NCI-H2171 treated with DMSO at 0.1 percent for 48 hours (cell line): ENCODE results near the gene SCNM1.
"Not testable (repeated sequence)": the region's sequence is repeated elsewhere in the genome, so short reads cannot be mapped to it uniquely, and the experiment has no call there.

Experiments used
- DNase-seq: peaks from one replicate; lab custom pipeline; 2025; lab: John Stamatoyannopoulos, UW

SCNM1 gene

GRCh38 chr1:151146412-151147131 lies 19.4 kb upstream of the SCNM1 start, which contains the start of gene SEMA6C:
Gene SEMA6C, minus strand, starts transcription at chr1:151146631. Its CDS starts 4,010 bp downstream, at chr1:151142621.
- peak; percentile 82 for DNase-seq

GRCh38 chr1:151147132-151147503 lies 18.8 kb upstream of the SCNM1 start:
- DNase-seq = no peak

DNA sequence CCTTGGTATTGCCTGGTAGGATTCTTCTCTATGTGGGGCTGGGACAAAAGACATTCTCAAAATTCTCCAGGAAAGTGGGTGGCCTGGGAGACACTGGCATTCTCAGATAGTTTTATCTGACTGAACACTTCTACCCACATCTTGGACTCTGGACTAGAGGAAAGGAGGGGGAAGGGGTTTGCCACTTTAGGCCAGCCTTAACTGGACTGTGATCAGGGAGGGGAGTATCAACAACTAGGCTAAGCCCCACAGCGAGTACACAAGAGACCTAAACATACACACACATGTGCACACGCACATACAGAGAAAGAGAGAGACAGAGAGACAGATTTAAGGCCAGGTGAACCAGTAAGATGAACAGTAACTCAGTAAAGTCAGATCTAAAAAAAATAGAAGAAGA lies 18.3 kb upstream of the SCNM1 start:
- DNase-seq = no peak

GRCh38 chr1:151156515-151156819 lies 9.5 kb upstream of the SCNM1 start, which contains the start of gene TNFAIP8L2:
Gene TNFAIP8L2, plus strand, starts transcription at chr1:151156649. Its CDS starts 2,049 bp downstream, at chr1:151158698.
- DNase-seq = no peak

- DNase-seq = no peak
These were observed 8.8 kb upstream of the SCNM1 start for GRCh38 chr1:151157067-151157531.

- DNase-seq = no peak
These were observed 7.6 kb upstream of the SCNM1 start for GRCh38 chr1:151158326-151158725.

DNA sequence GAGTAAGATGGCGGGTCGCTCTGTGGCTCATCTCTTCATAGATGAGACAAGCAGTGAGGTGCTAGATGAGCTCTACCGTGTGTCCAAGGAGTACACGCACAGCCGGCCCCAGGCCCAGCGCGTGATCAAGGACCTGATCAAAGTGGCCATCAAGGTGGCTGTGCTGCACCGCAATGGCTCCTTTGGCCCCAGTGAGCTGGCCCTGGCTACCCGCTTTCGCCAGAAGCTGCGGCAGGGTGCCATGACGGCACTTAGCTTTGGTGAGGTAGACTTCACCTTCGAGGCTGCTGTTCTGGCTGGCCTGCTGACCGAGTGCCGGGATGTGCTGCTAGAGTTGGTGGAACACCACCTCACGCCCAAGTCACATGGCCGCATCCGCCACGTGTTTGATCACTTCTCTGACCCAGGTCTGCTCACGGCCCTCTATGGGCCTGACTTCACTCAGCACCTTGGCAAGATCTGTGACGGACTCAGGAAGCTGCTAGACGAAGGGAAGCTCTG lies 7.1 kb upstream of the SCNM1 start:
- no peak for DNase-seq

GRCh38 chr1:151159373-151159772 lies 6.6 kb upstream of the SCNM1 start:
- peak; percentile 35 for DNase-seq

- DNase-seq = no peak
These were observed 1.1 kb upstream of the SCNM1 start for GRCh38 chr1:151164732-151165280.

- DNase-seq = peak; percentile 92
These were observed 635 bp upstream of the SCNM1 start for GRCh38 chr1:151165281-151165737.

DNA sequence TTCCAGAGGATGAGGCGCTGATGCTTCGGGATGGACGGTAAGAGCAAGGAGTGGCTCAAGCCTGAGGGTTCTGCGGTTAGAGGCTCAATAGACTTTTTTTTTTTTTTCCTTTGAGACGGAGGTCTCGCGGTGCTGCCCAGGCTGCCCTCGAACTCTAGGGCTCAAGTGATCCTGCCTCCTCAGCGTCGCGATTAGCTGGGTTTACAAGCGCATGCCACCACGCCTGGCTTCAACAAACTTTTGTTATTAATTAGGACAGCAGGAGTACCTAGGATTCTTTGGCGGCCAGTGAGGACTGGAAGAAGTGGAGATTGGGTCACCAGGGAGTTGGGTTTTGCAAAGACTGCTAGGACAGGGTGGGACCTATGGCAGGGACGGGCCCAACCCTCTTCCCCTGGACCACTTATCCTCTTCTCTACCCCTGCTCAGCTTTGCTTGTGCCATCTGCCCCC lies 587 bp downstream of the SCNM1 start:
- no peak for DNase-seq

DNA sequence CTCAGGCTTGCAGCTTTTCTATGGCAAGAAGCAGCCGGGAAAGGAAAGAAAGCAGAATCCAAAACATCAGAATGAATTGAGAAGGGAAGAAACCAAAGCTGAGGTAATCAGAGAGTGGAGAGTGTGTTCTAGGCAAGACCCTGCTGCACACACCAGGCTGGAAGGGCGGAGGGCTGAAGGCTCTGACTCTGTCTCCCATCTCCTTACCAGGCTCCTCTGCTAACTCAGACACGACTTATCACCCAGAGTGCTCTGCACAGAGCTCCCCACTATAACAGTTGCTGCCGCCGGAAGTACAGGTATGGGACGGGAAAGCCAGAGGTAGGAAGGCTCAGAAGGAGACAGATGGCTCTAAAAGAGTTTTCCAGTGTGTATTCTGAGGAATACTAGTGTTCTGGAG lies 1.2 kb downstream of the SCNM1 start:
- DNase-seq = no peak

- DNase-seq = no peak
These were observed 5.2 kb downstream of the SCNM1 start for GRCh38 chr1:151171190-151171589.

GRCh38 chr1:151175041-151175741 lies 9.2 kb downstream of the SCNM1 start:
- no peak for DNase-seq

GRCh38 chr1:151175863-151176262 lies 9.9 kb downstream of the SCNM1 start, which contains the start of gene TMOD4:
Gene TMOD4, minus strand, starts transcription at chr1:151175981. Its CDS starts 1,106 bp downstream, at chr1:151174875.
- peak; percentile 7 for DNase-seq

GRCh38 chr1:151176514-151177045 lies 10.6 kb downstream of the SCNM1 start:
- DNase-seq = no peak

DNA sequence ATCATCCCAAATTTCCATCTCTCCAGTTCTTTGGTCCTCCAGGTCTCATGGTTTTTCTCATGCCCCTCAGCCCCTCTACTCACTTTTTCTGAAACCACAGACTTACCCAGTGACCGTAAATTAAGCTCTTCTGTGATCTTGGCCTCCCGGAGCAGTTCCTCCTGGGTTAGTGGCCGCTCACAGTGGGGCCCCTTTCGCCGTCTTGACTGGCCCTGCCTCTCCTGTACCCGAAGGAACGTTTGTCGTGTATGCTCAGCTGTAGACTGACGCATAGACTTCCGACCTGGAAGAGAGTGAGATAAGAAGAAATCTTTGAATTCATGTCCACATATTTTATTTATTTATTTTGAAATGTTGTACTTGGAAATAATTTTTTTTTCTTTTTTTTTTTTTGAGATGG lies 18.3 kb downstream of the SCNM1 start:
- no peak for DNase-seq

DNA sequence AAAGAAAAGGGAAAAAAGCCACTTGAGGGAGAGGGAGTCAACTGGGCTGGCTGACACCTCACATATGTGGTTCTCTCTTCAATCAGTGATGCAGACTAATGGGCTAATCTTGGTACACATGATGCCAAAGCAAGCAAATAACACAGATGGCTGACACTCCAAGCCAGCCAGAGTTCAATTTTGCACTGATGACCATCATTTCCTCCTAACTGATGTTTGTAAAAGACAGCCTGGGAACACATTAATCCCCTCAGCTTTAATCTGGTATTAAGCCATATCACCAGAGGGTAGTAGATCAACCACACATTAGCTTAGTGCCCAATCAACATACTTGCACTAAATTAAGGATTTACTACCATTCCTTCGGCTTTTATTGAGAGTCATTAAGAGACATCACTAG lies 21.3 kb downstream of the SCNM1 start:
- DNase-seq = peak; percentile 32

DNA sequence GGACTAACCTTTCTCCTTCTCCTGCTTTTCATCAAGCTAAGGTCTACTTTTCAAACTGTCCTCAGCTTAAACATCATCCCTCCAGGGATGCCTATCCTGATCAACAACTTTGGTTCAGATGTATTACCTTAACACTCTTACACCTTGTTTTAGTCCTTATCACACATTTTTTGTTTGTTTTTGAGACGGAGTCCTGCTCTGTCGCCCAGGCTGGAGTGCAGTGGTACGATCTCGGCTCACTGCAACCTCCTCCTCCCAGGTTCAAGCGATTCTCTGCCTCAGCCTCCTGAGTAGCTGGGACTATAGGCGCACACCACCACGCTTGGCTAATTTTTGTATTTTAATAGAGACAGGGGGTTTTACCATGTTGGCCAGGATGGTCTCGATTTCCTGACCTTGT lies 22.7 kb downstream of the SCNM1 start:
- not testable (repeated sequence) for DNase-seq

DNA sequence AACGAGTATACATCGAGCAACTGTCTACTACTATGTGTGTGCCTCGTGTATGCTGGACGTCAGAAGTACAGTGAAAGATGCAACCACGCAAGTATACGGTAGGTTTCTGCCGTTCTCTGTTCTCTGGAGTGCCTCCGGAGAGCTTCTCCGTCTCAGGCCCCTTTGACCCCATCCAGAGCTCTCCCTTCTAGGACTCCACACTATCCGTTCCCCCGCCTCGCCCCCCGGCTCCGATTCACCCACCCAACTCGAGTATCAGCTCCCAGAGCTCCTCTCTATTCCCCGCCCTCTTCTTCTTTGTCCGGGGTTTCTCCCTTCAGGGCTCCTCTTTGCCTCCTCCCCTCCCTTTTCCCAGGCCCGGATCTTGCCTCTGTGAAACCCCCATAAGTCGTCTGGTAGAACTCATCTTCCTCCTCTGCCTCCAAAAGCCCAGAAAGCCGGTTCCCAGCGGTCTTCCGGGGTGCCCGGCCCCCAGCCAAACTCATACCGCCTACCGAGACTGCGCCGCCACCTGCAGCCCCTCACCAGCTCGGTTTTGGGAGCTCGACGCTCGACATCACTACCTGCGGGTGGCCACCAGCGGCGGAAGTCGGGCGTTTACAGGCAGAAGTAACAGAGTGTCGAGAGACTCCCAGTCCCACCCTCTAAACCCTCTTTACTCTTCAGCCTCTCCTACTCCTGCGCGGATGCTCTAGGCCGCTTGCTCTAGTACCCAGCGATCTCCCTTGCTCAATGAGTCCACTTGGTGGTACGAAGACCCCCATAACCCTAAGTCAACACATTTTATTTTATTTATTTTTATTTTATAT lies 23.9 kb downstream of the SCNM1 start, which contains the start of gene VPS72:
Gene VPS72 (minus strand): TSS at position 561 of the 809 bp plus-strand sequence. CDS start 76 bp downstream, at position 485.
- DNase-seq = peak; percentile 96

DNA sequence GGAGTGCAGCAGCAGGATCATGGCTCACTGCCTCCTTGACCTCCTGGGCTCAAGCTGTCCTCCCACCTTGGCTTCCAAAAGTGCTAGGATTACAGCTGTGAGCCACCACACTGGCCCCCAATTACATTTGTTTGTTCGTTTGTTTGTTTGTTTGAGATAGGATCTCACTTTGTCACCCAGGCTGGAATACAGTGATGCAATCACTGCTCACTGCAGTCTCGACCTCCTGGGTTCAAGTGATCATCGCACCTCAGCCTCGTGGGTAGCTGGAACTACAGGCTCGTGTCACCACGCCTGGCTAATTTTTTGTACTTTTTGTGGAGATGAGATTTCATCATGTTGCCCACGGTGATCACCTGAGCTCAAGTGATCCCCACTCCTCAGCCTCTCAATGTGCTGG lies 26.1 kb downstream of the SCNM1 start:
- no peak for DNase-seq
